HEK293 (cell line): ENCODE data around the gene DNAH5.

Source experiments
- CTCF ChIA-PET: fragments of 350-600 bp; formaldehyde crosslinking; extraction: SDS; loops from one replicate; lab custom pipeline; 2021; ENCODE audit warnings: antibody characterized with exemption; lab: Yijun Ruan, JAX
- POLR2A ChIA-PET: fragments of 300-600 bp; formaldehyde crosslinking; extraction: SDS; loops from one replicate; lab custom pipeline; 2020; ENCODE audit warnings: antibody characterized with exemption, inconsistent platforms; lab: Yijun Ruan, JAX
- H3K27ac ChIP-seq: fragments of 200-500 bp; sonication (Bioruptor generic); 2 replicates; pipeline ENCODE4 v1.5.1; 2014; ENCODE audit warnings: low read depth, low read length, control low read depth, inconsistent platforms; ENCODE audit errors: extremely low read depth
- H3K36me3 ChIP-seq, 2 experiments: fragments of 200-500 bp in 1 of 2; sonication (Bioruptor generic) in 1 of 2; 1 replicate in 1 of 2; 2 replicates in 1 of 2; pipeline ENCODE4 v1.5.1; 2014 to 2017; ENCODE audit warnings: inconsistent platforms in 2 of 2, low read length in 2 of 2; ENCODE audit not compliant: control insufficient read depth in 2 of 2, insufficient read depth in 1 of 2
- H3K4me1 ChIP-seq: fragments of 200-500 bp; sonication (Bioruptor generic); 2 replicates; pipeline ENCODE4 v1.5.1; 2014; ENCODE audit warnings: mild to moderate bottlenecking, low read length, inconsistent platforms; ENCODE audit not compliant: control insufficient read depth, insufficient read depth
- H3K4me3 ChIP-seq: 2 replicates; pipeline ENCODE4 v1.5.1; 2011; ENCODE audit warnings: low read depth, mild to moderate bottlenecking, control low read depth, low read length, moderate library complexity
- H3K9me3 ChIP-seq: fragments of 200-500 bp; sonication (Bioruptor generic); 2 replicates; pipeline ENCODE4 v1.5.1; 2014; ENCODE audit warnings: low read depth, low read length, inconsistent platforms; ENCODE audit not compliant: control insufficient read depth, insufficient read depth
- BCL11A ChIP-seq: fragments of 450-650 bp; formaldehyde crosslinking; IDR thresholded peaks from 2 replicates; pipeline ENCODE4 v1.5.1; 2016; ENCODE audit warnings: low read depth, missing biosample characterization, missing genetic modification characterization
- GFI1B ChIP-seq: fragments of 450-650 bp; formaldehyde crosslinking; IDR thresholded peaks from 2 replicates; pipeline ENCODE4 v1.5.1; 2016; ENCODE audit warnings: missing biosample characterization, missing genetic modification characterization
- GLI2 ChIP-seq: fragments of 450-650 bp; formaldehyde crosslinking; IDR thresholded peaks from 2 replicates; pipeline ENCODE4; 2017; ENCODE audit warnings: missing biosample characterization, missing genetic modification characterization, low read depth, borderline replicate concordance
- GLIS1 ChIP-seq: fragments of 450-650 bp; formaldehyde crosslinking; IDR thresholded peaks from 2 replicates; pipeline ENCODE4 v1.5.1; 2016; ENCODE audit warnings: missing biosample characterization, missing genetic modification characterization
- OSR2 ChIP-seq: fragments of 450-650 bp; formaldehyde crosslinking; IDR thresholded peaks from 2 replicates; pipeline ENCODE4 v1.5.1; 2016; ENCODE audit warnings: missing biosample characterization, missing genetic modification characterization
- SETDB1 ChIP-seq: IDR thresholded peaks from one replicate; pipeline ENCODE4 v1.6.1; 2017; ENCODE audit warnings: mild to moderate bottlenecking, low read length, moderate library complexity, mixed read lengths; ENCODE audit not compliant: insufficient read length
- SP7 ChIP-seq: fragments of 450-650 bp; formaldehyde crosslinking; IDR thresholded peaks from 2 replicates; pipeline ENCODE4 v1.5.1; 2016; ENCODE audit warnings: missing biosample characterization, missing genetic modification characterization
- YY1 ChIP-seq: fragments of 450-650 bp; formaldehyde crosslinking; IDR thresholded peaks from 2 replicates; pipeline ENCODE4 v1.5.1; 2018; ENCODE audit warnings: missing biosample characterization, missing genetic modification characterization
- ZBTB21 ChIP-seq: fragments of 450-650 bp; formaldehyde crosslinking; IDR thresholded peaks from 2 replicates; pipeline ENCODE4 v1.5.1; 2017; ENCODE audit warnings: missing biosample characterization, missing genetic modification characterization
- ZNF121 ChIP-seq: fragments of 450-650 bp; formaldehyde crosslinking; IDR thresholded peaks from 2 replicates; pipeline ENCODE4 v1.5.1; 2016; ENCODE audit warnings: missing biosample characterization, missing genetic modification characterization
- ZNF138 ChIP-seq: fragments of 450-650 bp; formaldehyde crosslinking; IDR thresholded peaks from 2 replicates; pipeline ENCODE4 v1.5.1; 2016; ENCODE audit warnings: missing biosample characterization, missing genetic modification characterization, borderline replicate concordance
- ZNF146 ChIP-seq: fragments of 450-650 bp; formaldehyde crosslinking; IDR thresholded peaks from 2 replicates; pipeline ENCODE4 v1.5.1; 2016; ENCODE audit warnings: missing biosample characterization, missing genetic modification characterization
- ZNF174 ChIP-seq: fragments of 450-650 bp; formaldehyde crosslinking; IDR thresholded peaks from 2 replicates; pipeline ENCODE4 v1.5.0; 2017; ENCODE audit warnings: missing biosample characterization, mild to moderate bottlenecking, missing genetic modification characterization
- ZNF175 ChIP-seq: fragments of 450-650 bp; formaldehyde crosslinking; IDR thresholded peaks from 2 replicates; pipeline ENCODE4 v1.5.1; 2016; ENCODE audit warnings: missing biosample characterization, missing genetic modification characterization
- ZNF510 ChIP-seq: fragments of 450-650 bp; formaldehyde crosslinking; IDR thresholded peaks from 2 replicates; pipeline ENCODE4 v1.5.1; 2018; ENCODE audit warnings: mild to moderate bottlenecking, missing genetic modification characterization, missing biosample characterization; ENCODE audit not compliant: insufficient replicate concordance
- ZNF513 ChIP-seq: fragments of 450-650 bp; IDR thresholded peaks from 2 replicates; pipeline ENCODE4 v1.5.1; 2018; ENCODE audit warnings: missing biosample characterization, missing genetic modification characterization
- ZNF544 ChIP-seq: fragments of 450-650 bp; formaldehyde crosslinking; IDR thresholded peaks from 2 replicates; pipeline ENCODE4 v1.5.0; 2017; ENCODE audit warnings: missing biosample characterization, missing genetic modification characterization
- ZNF555 ChIP-seq: fragments of 450-650 bp; formaldehyde crosslinking; conservative IDR thresholded peaks from 2 replicates; pipeline ENCODE4 v1.5.1; 2017; ENCODE audit warnings: missing biosample characterization, mild to moderate bottlenecking, missing genetic modification characterization, inconsistent platforms
- ZNF561 ChIP-seq: fragments of 450-650 bp; IDR thresholded peaks from 2 replicates; pipeline ENCODE4 v1.5.1; 2018; ENCODE audit warnings: missing biosample characterization, missing genetic modification characterization, borderline replicate concordance
- ZNF585B ChIP-seq: fragments of 450-650 bp; formaldehyde crosslinking; IDR thresholded peaks from 2 replicates; pipeline ENCODE4 v1.5.1; 2016; ENCODE audit warnings: missing biosample characterization, missing genetic modification characterization
- ZNF610 ChIP-seq: fragments of 450-650 bp; formaldehyde crosslinking; IDR thresholded peaks from 2 replicates; pipeline ENCODE4 v1.5.1; 2016; ENCODE audit warnings: missing biosample characterization, missing genetic modification characterization, borderline replicate concordance
- ZNF658 ChIP-seq: fragments of 450-650 bp; formaldehyde crosslinking; IDR thresholded peaks from 2 replicates; pipeline ENCODE4; 2016; ENCODE audit warnings: missing biosample characterization, missing genetic modification characterization
- ZNF777 ChIP-seq: fragments of 450-650 bp; formaldehyde crosslinking; IDR thresholded peaks from 2 replicates; pipeline ENCODE4 v1.5.1; 2017; ENCODE audit warnings: missing biosample characterization, missing genetic modification characterization, borderline replicate concordance
- ZNF830 ChIP-seq: fragments of 450-650 bp; IDR thresholded peaks from 2 replicates; pipeline ENCODE4 v1.5.0; 2018; ENCODE audit warnings: missing biosample characterization, missing genetic modification characterization, low read depth, mild to moderate bottlenecking, moderate library complexity
- ZNF843 ChIP-seq: fragments of 450-650 bp; formaldehyde crosslinking; IDR thresholded peaks from 2 replicates; pipeline ENCODE4 v1.5.1; 2016; ENCODE audit warnings: missing biosample characterization, missing genetic modification characterization
- TF ChIP-seq, protein P1 (sequence below): fragments of 450-650 bp; formaldehyde crosslinking; IDR thresholded peaks from 2 replicates; pipeline ENCODE4 v1.5.1; 2016; ENCODE audit warnings: missing biosample characterization, missing genetic modification characterization
- TF ChIP-seq, protein P2 (sequence below): fragments of 450-650 bp; formaldehyde crosslinking; optimal IDR thresholded peaks from 2 replicates; pipeline ENCODE3; 2016; ENCODE audit warnings: missing biosample characterization, mild to moderate bottlenecking, missing genetic modification characterization
- TF ChIP-seq, protein P3 (sequence below): fragments of 450-650 bp; formaldehyde crosslinking; IDR thresholded peaks from 2 replicates; pipeline ENCODE4 v1.5.1; 2016; ENCODE audit warnings: missing biosample characterization, missing genetic modification characterization, borderline replicate concordance

DNAH5 gene

DNA sequence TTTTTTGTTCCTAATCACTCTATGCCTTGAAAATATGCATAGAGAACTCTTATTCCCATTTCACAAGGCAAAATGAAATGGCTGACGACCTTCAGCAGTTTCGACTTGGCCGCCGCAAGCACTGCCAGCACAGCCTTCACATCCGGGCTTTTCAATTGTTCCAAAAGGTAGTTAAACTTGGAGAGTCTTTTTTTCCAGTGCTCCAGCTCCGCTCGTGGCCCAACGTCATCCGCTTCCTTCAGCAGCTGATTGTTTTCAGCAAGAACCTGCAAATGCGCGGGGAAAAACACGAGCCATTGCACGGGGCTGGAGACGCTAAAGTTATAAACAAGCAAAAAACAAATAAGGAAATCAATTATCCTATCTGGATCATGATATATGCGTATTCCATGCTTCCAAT lies 25.4 kb downstream of the DNAH5 start:
- Histone ChIP-seq H3K4me1 (no peaks in the 10 kb centered on the region), H3K9me3 (no peaks in the 10 kb centered on the region), H3K36me3 (no peaks in the 10 kb centered on the region), H3K4me3 (no peak overlapping the region), H3K27ac (no peak overlapping the region)
- POLR2A ChIA-PET = no interaction called here
- TF ChIP-seq SP7 = no peak
- no peak for TF ChIP-seq GLIS1 (tag by site-specific recombination)
- no peak for TF ChIP-seq ZNF513 (tag by site-specific recombination)
- TF ChIP-seq ZNF146 (tag by site-specific recombination) = no peak
- no peak for TF ChIP-seq ZNF174
- TF ChIP-seq ZNF843 (tag by site-specific recombination) = no peak
- TF ChIP-seq ZNF610 (tag by site-specific recombination) = no peak
- TF ChIP-seq ZNF585B (tag by site-specific recombination) = no peak
- TF ChIP-seq ZNF830 (tag by site-specific recombination) = no peak
- TF ChIP-seq, protein P1, sequence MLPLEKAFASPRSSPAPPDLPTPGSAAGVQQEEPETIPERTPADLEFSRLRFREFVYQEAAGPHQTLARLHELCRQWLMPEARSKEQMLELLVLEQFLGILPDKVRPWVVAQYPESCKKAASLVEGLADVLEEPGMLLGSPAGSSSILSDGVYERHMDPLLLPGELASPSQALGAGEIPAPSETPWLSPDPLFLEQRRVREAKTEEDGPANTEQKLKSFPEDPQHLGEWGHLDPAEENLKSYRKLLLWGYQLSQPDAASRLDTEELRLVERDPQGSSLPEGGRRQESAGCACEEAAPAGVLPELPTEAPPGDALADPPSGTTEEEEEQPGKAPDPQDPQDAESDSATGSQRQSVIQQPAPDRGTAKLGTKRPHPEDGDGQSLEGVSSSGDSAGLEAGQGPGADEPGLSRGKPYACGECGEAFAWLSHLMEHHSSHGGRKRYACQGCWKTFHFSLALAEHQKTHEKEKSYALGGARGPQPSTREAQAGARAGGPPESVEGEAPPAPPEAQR (tag by site-specific recombination) = no peak
- no peak for TF ChIP-seq GFI1B (tag by site-specific recombination)
- TF ChIP-seq ZNF658 (tag by site-specific recombination) = no peak
- TF ChIP-seq, protein P2, sequence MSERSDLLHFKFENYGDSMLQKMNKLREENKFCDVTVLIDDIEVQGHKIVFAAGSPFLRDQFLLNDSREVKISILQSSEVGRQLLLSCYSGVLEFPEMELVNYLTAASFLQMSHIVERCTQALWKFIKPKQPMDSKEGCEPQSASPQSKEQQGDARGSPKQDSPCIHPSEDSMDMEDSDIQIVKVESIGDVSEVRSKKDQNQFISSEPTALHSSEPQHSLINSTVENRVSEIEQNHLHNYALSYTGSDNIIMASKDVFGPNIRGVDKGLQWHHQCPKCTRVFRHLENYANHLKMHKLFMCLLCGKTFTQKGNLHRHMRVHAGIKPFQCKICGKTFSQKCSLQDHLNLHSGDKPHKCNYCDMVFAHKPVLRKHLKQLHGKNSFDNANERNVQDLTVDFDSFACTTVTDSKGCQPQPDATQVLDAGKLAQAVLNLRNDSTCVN (tag by site-specific recombination) = no peak
- no peak for TF ChIP-seq ZNF544 (tag by site-specific recombination)
- TF ChIP-seq GLI2 = no peak
- TF ChIP-seq ZBTB21 = no peak
- no peak for TF ChIP-seq ZNF561 (tag by site-specific recombination)
- no peak for TF ChIP-seq ZNF138 (tag by site-specific recombination)
- no peak for TF ChIP-seq ZNF175 (tag by site-specific recombination)
- TF ChIP-seq BCL11A (tag by site-specific recombination) = no peak
- CTCF ChIA-PET = interaction anchor here (0.6 kb wide), 1 partner anchor 9 kb away, joined by 3 read pairs; no protein-coding TSS in a partner anchor

- H3K36me3 ChIP-seq = no peaks in the 10 kb centered on the region
- CTCF ChIA-PET = no interaction called here
- no peaks in the 10 kb centered on the region for H3K9me3 ChIP-seq
- POLR2A ChIA-PET = no interaction called here
- H3K4me1 ChIP-seq = no peaks in the 10 kb centered on the region
- H3K4me3 ChIP-seq = no peak overlapping the region
- no peak overlapping the region for H3K27ac ChIP-seq
- TF ChIP-seq OSR2 (tag by site-specific recombination) (no peak), ZNF777 (tag by site-specific recombination) (no peak), ZNF121 (tag by site-specific recombination) (no peak), YY1 (tag by site-specific recombination) (no peak), ZNF510 (tag by site-specific recombination) (no peak), ZNF555 (tag by site-specific recombination) (no peak), SETDB1 (no peak)
- TF ChIP-seq, protein P3, sequence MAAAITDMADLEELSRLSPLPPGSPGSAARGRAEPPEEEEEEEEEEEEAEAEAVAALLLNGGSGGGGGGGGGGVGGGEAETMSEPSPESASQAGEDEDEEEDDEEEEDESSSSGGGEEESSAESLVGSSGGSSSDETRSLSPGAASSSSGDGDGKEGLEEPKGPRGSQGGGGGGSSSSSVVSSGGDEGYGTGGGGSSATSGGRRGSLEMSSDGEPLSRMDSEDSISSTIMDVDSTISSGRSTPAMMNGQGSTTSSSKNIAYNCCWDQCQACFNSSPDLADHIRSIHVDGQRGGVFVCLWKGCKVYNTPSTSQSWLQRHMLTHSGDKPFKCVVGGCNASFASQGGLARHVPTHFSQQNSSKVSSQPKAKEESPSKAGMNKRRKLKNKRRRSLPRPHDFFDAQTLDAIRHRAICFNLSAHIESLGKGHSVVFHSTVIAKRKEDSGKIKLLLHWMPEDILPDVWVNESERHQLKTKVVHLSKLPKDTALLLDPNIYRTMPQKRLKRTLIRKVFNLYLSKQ (tag by site-specific recombination) = no peak
- TF ChIP-seq, protein P2 (tag by site-specific recombination) = no peak
Observed at GRCh38 chr5:13917061-13917460, 27.4 kb downstream of the DNAH5 start.
